Measurements from ENCODE around the gene VTN. TPM values are rescaled to one million over a fixed set of nuclear protein-coding genes. Genes with fewer than 3 reads are reported as not detected.
A peak's percentile ranks its signal among the peaks of the same experiment; 100 is the strongest.

Gene VTN
- total RNA-seq, 1 donor from 2014 or later, result 2.7 TPM

DNA sequence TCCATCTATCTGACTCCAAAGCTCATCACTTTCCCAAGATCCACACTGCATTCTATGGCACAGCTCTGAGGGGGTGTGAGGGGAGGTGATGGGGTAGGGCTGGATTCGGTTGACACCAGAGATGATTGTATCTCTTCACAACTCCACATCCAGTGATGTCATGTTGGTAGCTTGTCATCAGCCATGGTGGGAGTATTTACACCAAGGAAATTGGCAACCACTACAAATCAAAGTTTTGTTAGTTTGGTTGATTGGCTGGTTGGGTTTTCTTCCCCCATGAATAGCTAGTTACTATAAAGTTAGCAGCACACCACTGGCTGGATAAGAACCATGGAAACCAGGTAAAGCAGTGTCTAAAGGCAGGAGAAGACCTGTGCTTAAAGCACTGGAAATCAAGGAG lies 20.9 kb upstream of the VTN start:
- Histone ChIP-seq H3K4me1 (no peaks in the 10 kb centered on the region), H3K4me3 (no peak overlapping the region)
- intact Hi-C loops (cut with DNase I), result no loop called here

DNA sequence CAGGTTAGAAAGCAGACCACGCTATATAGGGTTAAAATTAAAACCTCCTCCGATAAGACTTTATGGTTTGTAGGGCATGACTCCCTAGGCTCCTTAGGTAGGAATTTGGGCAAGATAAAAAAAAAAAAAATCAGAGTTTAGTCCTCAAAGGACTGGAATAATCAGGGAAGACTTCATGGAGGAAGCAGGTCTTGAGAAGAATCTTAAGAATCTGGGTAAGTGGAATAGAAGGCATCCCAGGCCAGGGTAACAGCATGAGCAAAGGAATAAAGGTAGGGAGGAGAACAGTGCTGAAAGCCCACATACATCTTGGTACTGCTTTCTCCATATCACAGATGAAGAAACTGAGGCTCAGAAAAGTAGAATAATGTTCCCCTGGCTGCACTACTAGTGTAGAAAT lies 20.5 kb upstream of the VTN start:
- Histone ChIP-seq H3K9me3 (no peaks in the 10 kb centered on the region), H3K4me1 (no peaks in the 10 kb centered on the region), H3K27me3 (no peaks in the 10 kb centered on the region), H3K36me3 (peaks cover 0 to 44% of the 10 kb centered on the region in 2 donors), H3K4me3 (no peak overlapping the region), H3K27ac (no peak overlapping the region)
- intact Hi-C loops (cut with DNase I), result no loop called here
- no peak for DNase-seq (ENCODE audit: extremely low spot score in 2 of 2)
- no peak for TF ChIP-seq POLR2A (IDR thresholded peaks at IDR 0.05)
- TF ChIP-seq POLR2AphosphoS5 (IDR thresholded peaks at IDR 0.05; ENCODE audit: insufficient read depth in 1 of 2, low read depth in 1 of 2), result no peak
- TF ChIP-seq, protein P1, sequence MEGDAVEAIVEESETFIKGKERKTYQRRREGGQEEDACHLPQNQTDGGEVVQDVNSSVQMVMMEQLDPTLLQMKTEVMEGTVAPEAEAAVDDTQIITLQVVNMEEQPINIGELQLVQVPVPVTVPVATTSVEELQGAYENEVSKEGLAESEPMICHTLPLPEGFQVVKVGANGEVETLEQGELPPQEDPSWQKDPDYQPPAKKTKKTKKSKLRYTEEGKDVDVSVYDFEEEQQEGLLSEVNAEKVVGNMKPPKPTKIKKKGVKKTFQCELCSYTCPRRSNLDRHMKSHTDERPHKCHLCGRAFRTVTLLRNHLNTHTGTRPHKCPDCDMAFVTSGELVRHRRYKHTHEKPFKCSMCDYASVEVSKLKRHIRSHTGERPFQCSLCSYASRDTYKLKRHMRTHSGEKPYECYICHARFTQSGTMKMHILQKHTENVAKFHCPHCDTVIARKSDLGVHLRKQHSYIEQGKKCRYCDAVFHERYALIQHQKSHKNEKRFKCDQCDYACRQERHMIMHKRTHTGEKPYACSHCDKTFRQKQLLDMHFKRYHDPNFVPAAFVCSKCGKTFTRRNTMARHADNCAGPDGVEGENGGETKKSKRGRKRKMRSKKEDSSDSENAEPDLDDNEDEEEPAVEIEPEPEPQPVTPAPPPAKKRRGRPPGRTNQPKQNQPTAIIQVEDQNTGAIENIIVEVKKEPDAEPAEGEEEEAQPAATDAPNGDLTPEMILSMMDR (IDR thresholded peaks at IDR 0.05), result no peak

More for the DNA sequence above, 20.9 kb upstream of the VTN start:
- no peak for DNase-seq (ENCODE audit: extremely low spot score in 2 of 2)
- Histone ChIP-seq H3K9me3 (no peaks in the 10 kb centered on the region), H3K27me3 (no peaks in the 10 kb centered on the region), H3K36me3 (peaks cover 0 to 44% of the 10 kb centered on the region in 2 donors), H3K27ac (no peak overlapping the region)
- no peak for TF ChIP-seq POLR2A (IDR thresholded peaks at IDR 0.05)
- TF ChIP-seq, protein P1 (IDR thresholded peaks at IDR 0.05), result no peak
- TF ChIP-seq POLR2AphosphoS5 (IDR thresholded peaks at IDR 0.05; ENCODE audit: insufficient read depth in 1 of 2, low read depth in 1 of 2), result no peak

DNA sequence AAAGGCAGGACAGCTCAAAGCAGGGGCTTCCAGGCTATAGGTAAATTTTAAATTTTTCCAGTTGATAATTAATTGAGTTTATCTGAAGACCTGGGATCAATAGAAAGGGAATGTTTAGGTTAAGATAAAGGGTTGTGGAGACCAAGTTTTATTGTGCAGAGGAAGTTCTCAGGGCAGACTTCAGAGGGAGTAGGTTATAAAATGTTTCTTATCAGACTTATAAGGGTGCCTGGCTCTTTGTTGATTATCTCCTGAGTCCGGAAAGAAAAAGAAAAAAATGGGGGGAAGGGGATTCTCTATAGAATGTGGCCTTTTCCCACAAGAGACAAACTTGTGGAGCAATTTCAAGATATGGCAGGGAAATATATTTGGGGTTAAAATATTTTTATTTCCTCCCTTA lies 20.0 kb upstream of the VTN start:
- DNase-seq (ENCODE audit: extremely low spot score in 2 of 2), result no peak
- TF ChIP-seq POLR2AphosphoS5 (IDR thresholded peaks at IDR 0.05; ENCODE audit: insufficient read depth in 1 of 2, low read depth in 1 of 2) (no peak), POLR2A (IDR thresholded peaks at IDR 0.05) (no peak)
- TF ChIP-seq, protein P1 (IDR thresholded peaks at IDR 0.05), result no peak
- intact Hi-C loops (cut with DNase I), result no loop called here
- Histone ChIP-seq H3K36me3 (peaks cover 0 to 44% of the 10 kb centered on the region in 2 donors), H3K27me3 (no peaks in the 10 kb centered on the region), H3K4me3 (no peak overlapping the region), H3K9me3 (no peaks in the 10 kb centered on the region), H3K4me1 (peaks cover 3% of the 10 kb centered on the region), H3K27ac (no peak overlapping the region)

DNA sequence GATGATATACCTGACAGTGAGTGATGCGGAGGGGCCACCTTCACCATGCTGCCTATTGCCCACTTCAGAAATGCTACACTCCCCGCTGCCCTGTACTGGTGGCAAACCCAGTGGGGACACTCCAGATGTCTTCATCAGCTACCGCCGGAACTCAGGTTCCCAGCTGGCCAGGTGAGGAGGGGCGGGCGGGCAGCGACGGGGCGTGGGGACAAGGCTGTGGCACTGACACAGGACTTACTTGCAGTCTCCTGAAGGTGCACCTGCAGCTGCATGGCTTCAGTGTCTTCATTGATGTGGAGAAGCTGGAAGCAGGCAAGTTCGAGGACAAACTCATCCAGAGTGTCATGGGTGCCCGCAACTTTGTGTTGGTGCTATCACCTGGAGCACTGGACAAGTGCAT lies 18.0 kb upstream of the VTN start:
- H3K4me3 ChIP-seq, result no peak overlapping the region
- no peaks in the 10 kb centered on the region for H3K27me3 ChIP-seq
- intact Hi-C loops (cut with DNase I), result no loop called here
- no peaks in the 10 kb centered on the region for H3K9me3 ChIP-seq
- peaks cover 0 to 44% of the 10 kb centered on the region in 2 donors for H3K36me3 ChIP-seq
- H3K27ac ChIP-seq, result no peak overlapping the region
- peak in 1 of 2 donors; percentile 81 for DNase-seq (ENCODE audit: extremely low spot score in 2 of 2)
- TF ChIP-seq POLR2A (IDR thresholded peaks at IDR 0.05) (no peak), POLR2AphosphoS5 (IDR thresholded peaks at IDR 0.05; ENCODE audit: insufficient read depth in 1 of 2, low read depth in 1 of 2) (no peak)
- TF ChIP-seq, protein P1 (IDR thresholded peaks at IDR 0.05), result no peak
- H3K4me1 ChIP-seq, result peaks cover 13% of the 10 kb centered on the region

DNA sequence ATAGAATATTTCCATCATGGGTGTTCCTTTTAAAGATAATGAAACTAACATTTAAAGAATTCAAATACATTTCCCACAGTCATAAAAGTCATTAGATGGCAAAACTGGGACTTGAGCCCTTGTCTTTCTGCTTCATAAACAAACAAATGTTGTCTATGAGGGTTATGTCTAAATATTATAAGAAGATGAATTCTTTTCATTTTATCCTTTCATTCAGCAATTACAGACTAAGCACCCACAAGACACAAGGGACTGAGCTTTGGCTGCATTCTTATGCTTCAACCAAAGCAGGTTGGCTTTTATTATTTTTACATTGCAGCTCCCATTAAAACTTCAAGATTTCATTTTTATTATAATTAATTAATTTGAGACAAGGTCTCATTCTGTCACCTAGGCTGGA lies 16.3 kb upstream of the VTN start:
- DNase-seq (ENCODE audit: extremely low spot score in 2 of 2), result no peak
- Histone ChIP-seq H3K27ac (no peak overlapping the region), H3K4me3 (no peak overlapping the region), H3K27me3 (no peaks in the 10 kb centered on the region), H3K4me1 (peaks cover 16% of the 10 kb centered on the region), H3K36me3 (peaks cover 0 to 36% of the 10 kb centered on the region in 2 donors), H3K9me3 (no peaks in the 10 kb centered on the region)
- TF ChIP-seq POLR2AphosphoS5 (IDR thresholded peaks at IDR 0.05; ENCODE audit: insufficient read depth in 1 of 2, low read depth in 1 of 2), result no peak
- TF ChIP-seq, protein P1 (IDR thresholded peaks at IDR 0.05), result no peak
- TF ChIP-seq POLR2A (IDR thresholded peaks at IDR 0.05), result no peak
- intact Hi-C loops (cut with DNase I), result no loop called here

Data from vagina (tissue), 2 donors.